ENCODE results near the gene AKR1C1.

AKR1C1 gene

GRCh38 chr10:4981722-4982471, 18.7 kb downstream of the AKR1C1 start:
- 0 out of 3 replicates have a peak, but pooled peaks have one; percentile 19 for ATAC-seq
- TF ChIP-seq ZNF565 (CRISPR knock-in tag; conservative IDR thresholded peaks at IDR 0.05; ENCODE audit: low read depth) (no peak), GLIS3 (CRISPR knock-in tag; IDR thresholded peaks at IDR 0.05) (no peak), ZNF8 (CRISPR knock-in tag; IDR thresholded peaks at IDR 0.05) (no peak), CREB5 (CRISPR knock-in tag; IDR thresholded peaks at IDR 0.05; ENCODE audit: low read depth) (no peak), ZFP30 (CRISPR knock-in tag; IDR thresholded peaks at IDR 0.05) (no peak), TOX (CRISPR knock-in tag; IDR thresholded peaks at IDR 0.05; ENCODE audit: borderline replicate concordance) (no peak), ZNF70 (CRISPR knock-in tag; IDR thresholded peaks at IDR 0.05) (no peak)

GRCh38 chr10:4982764-4983226, 19.6 kb downstream of the AKR1C1 start:
- no peak for ATAC-seq
- TF ChIP-seq TOX (CRISPR knock-in tag; IDR thresholded peaks at IDR 0.05; ENCODE audit: borderline replicate concordance) = no peak
- TF ChIP-seq TCF4 (CRISPR knock-in tag; IDR thresholded peaks at IDR 0.05; ENCODE audit: borderline replicate concordance) = no peak
- TF ChIP-seq BACH2 (CRISPR knock-in tag; IDR thresholded peaks at IDR 0.05; ENCODE audit: borderline replicate concordance) = no peak
- TF ChIP-seq PATZ1 (CRISPR knock-in tag; IDR thresholded peaks at IDR 0.05; ENCODE audit: borderline replicate concordance) = no peak

GRCh38 chr10:4983615-4984216, 20.5 kb downstream of the AKR1C1 start:
- no peak for ATAC-seq
- TF ChIP-seq GLIS3 (CRISPR knock-in tag; IDR thresholded peaks at IDR 0.05) (no peak), TCF4 (CRISPR knock-in tag; IDR thresholded peaks at IDR 0.05; ENCODE audit: borderline replicate concordance) (no peak), TSHZ2 (CRISPR knock-in tag; IDR thresholded peaks at IDR 0.05) (no peak), ZFP30 (CRISPR knock-in tag; IDR thresholded peaks at IDR 0.05) (no peak), ZC3H10 (CRISPR knock-in tag; IDR thresholded peaks at IDR 0.05) (no peak), RARB (CRISPR knock-in tag; IDR thresholded peaks at IDR 0.05) (no peak), SNAI2 (CRISPR knock-in tag; IDR thresholded peaks at IDR 0.05) (no peak), ZNF70 (CRISPR knock-in tag; IDR thresholded peaks at IDR 0.05) (no peak), CSRNP3 (CRISPR knock-in tag; IDR thresholded peaks at IDR 0.05) (no peak), CSDC2 (CRISPR knock-in tag; IDR thresholded peaks at IDR 0.05) (no peak)

- TF ChIP-seq CSRNP3 (CRISPR knock-in tag; IDR thresholded peaks at IDR 0.05) = no peak
- ATAC-seq = peak; percentile 24; the same call in 2 of the 3 replicates
Observed at GRCh38 chr10:4984223-4984622, 21.0 kb downstream of the AKR1C1 start.
